ENCODE measurements around the gene NDUFA6.
"Not testable (repeated sequence)": the region's sequence is repeated elsewhere in the genome, so short reads cannot be mapped to it uniquely, and the experiment has no call there.

The NDUFA6 gene

DNA sequence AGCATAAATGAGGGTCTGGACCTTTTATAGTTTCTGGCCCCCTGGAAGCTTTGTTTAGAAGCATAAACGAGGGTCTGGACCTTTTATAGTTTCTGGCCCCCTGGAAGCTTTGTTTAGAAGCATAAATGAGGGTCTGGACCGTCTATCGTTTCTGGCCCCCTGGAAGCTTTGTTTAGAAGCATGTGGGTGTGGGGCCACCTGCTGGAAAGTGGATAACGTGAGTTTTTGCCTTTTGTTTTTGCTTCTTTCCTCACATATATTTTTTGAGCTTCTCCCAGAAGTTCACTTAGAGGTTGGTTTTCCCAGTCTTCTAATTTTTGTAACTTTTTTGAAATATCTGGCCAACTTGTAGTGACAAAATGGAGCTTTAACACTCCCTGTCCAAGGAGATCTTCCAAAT, 22.2 kb upstream of the NDUFA6 start:
- not testable (repeated sequence) for DNase-seq (ENCODE audit: low read depth)

DNA sequence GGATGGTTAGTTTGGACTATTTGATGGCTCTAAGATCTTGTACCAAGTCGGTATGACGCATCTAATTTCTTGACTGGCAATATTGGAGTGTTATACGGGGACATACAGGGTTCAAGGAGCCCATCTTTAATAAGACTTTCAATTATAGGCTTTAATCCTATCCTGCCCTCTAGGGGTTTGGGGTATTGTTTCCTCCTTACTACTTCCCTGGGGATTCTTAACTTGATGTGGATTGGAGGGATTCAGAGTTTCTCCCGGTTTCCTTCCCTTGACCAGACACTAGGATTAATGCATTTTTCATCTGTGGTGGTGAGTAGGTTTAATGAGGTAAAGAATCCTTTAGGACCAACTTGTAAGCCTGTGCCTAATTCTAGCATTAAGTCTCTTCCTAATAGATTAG, 21.2 kb upstream of the NDUFA6 start:
- DNase-seq (ENCODE audit: low read depth) = no peak

- DNase-seq (ENCODE audit: low read depth) = no peak
Measured at GRCh38 chr22:42108848-42109247, 18.3 kb upstream of the NDUFA6 start.

DNA sequence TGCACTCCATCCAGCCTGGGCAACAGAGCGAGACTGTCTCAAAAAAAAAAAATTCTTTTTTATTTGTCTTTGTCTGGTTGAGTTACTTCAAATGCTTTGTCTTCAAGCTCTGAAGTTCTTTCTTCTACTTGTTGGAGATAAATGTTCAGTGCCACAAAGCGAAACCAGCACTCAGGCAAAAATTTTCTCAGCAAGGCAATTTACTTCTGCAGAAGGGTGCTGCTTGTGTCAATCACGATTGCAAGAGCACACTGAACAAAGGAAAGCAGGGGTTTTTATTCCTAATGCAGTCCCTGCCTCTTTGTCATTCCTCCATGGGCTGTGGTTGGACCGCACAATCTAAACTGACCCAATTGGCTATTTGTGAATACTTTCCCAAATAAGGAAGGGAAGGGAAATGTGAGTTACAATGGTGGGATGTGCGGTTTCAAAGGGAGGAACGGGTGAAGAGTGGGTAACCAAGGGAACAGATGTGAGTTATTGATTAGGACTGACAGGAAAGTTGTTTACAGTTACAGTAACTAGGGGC, 13.8 kb upstream of the NDUFA6 start:
- DNase-seq (ENCODE audit: low read depth) = not testable (repeated sequence)

GRCh38 chr22:42101199-42101598, 10.6 kb upstream of the NDUFA6 start:
- DNase-seq (ENCODE audit: low read depth) = no peak

- no peak for DNase-seq (ENCODE audit: low read depth)
Measured at GRCh38 chr22:42091455-42091782, 847 bp upstream of the NDUFA6 start.

- DNase-seq (ENCODE audit: low read depth) = no peak
Measured at GRCh38 chr22:42086051-42086450, 4.5 kb downstream of the NDUFA6 start.

GRCh38 chr22:42084874-42085273, 5.7 kb downstream of the NDUFA6 start:
- DNase-seq (ENCODE audit: low read depth) = no peak

DNA sequence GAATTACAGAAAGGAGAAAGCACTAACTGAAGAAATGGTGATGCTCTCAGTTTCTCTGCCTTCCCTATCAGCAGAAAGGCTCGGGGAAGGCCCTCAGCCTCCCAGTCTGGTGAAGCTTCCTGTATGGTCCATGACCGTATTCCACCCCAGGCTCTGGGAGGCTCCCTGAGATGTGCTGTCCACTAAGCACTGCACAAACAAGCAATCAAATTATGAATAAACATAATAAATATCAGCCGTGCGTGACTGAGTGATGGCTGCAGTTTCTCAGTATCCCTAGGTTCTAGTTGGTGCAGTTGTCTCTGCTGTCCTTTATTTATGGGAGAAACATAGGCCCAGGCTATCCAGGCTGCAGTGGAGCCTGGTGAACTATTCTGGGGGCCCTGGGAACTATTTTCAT, 7.5 kb downstream of the NDUFA6 start:
- no peak for DNase-seq (ENCODE audit: low read depth)

GRCh38 chr22:42080287-42080686, 10.3 kb downstream of the NDUFA6 start:
- no peak for DNase-seq (ENCODE audit: low read depth)

DNA sequence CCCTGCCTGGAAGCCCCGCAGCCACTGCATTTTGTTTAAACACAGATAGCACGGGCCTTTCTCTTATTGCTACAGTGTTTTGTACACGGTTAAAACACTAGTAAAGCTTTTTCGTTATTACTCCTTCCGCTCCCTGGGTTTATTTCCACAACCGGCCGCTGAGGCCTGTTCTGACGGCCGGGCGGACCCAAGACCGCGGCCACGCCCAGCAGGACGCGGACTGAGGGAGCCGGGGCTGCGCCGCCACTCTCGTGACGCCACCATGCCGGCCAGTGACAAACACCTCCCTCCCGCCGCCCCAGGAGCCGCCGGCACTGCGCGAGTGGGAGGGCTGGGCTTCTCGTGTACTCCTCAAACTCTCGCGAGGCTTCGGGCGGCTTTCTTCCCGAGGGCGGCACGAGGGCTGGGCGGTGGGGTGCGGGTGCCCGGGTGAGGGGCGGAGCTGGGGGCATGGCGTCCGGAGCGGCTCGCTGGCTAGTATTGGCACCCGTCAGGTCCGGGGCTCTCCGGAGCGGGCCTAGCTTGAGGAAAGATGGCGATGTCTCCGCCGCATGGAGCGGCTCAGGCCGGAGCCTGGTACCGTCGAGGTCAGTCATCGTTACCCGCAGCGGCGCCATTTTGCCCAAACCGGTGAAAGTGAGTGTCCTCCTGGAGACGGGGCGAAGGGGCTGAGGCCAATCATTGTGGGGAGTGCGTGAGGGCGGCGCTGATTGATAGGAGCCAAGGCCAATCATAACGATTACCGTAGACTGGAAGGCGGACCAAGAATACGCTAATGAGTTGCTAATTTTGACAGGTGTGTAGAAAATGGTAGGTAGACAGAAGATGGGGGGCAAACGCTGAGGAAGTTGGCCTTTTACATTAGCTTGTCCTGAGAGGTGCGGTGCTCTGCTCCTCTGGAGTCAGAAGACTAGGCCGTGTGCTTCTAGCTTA, 11.0 kb downstream of the NDUFA6 start, which contains the start of gene SMDT1:
Gene SMDT1 (plus strand): TSS at position 382 of the 933 bp plus-strand sequence. CDS start 69 bp downstream, at position 451.
- peak; percentile 89 for DNase-seq (ENCODE audit: low read depth)

- no peak for DNase-seq (ENCODE audit: low read depth)
Measured at GRCh38 chr22:42078469-42079318, 11.9 kb downstream of the NDUFA6 start.

- no peak for DNase-seq (ENCODE audit: low read depth)
Measured at GRCh38 chr22:42077486-42078125, 13.0 kb downstream of the NDUFA6 start.

- no peak for DNase-seq (ENCODE audit: low read depth)
Measured at GRCh38 chr22:42076764-42077485, 13.6 kb downstream of the NDUFA6 start.

DNA sequence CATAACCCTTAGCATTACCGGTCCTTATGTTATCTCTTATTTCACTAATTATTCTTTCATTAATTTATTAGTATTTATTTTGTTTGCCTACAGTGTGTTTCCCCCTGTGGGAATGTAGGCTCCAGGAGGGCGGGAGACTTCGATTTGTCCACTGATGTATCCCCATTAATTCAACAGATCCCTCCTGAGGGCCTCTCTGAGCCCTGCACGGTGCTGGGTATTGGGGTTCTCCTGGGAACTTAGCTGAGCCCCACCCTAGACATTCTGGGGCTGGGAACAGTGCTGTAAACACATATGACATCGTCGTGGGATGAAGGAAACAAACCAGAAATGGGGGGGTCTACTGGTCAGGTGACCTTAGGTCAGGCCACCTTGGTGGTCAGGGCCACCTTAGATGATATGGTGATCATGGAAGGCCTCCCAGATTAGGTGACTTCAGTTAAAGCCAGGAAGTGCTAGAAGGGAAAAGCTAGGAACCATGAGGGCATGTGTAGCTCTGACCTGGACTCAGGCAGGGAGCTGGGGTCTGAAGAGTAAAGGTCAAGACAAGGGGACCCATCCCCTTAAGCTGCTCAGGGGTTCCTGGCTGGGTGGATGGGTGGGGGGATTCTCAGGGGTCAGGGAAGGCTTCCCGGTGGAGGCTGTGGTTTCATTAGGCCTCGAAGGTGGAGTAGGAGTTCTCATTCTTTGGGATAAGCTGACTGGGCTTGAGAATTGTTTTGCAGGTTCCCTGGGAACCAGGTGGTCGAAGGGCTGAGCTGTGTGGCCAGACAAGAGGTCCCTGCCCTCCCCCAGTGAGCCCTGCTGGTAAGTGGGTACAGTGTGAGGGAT, 15.5 kb downstream of the NDUFA6 start:
- no peak for DNase-seq (ENCODE audit: low read depth)

DNA sequence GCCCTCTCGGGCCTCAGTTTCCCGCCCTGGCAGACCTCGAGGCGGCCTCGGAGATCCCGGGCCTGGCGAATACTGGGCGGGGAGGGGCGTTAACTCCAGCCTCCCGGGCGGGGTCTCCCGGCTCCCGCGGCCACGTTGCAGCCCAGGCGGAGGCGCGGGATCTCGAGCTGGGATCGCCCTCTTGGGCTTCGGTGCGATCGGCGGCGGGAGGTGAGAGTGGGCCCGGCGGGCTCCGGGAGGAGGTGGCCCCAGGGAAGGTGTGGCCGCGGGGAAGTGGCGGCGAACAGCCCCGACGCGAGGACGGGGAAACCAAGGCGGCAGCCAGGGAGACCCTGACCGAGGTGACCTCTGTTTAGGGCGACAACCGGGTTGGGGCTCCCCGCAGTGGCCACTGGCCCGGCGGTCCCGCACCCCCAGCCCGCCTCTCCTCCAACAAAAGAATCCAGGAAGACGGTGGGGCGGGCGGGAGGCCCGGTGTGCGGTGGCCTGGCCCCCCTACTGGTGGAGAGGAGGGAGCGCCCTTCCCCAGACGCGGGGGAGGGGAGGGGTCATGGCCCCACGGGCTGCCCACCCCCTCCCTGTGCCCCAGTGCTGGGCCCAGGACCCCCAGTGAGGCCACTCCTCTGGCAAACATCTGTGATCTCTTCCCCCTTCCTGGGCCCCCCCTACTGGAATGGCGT, 16.3 kb downstream of the NDUFA6 start, which contains the start of gene PHETA2:
Gene PHETA2 (plus strand): TSS at position 117 of the 680 bp plus-strand sequence. CDS start 3,046 bp downstream, outside the sequence.
- no peak for DNase-seq (ENCODE audit: low read depth)

DNA sequence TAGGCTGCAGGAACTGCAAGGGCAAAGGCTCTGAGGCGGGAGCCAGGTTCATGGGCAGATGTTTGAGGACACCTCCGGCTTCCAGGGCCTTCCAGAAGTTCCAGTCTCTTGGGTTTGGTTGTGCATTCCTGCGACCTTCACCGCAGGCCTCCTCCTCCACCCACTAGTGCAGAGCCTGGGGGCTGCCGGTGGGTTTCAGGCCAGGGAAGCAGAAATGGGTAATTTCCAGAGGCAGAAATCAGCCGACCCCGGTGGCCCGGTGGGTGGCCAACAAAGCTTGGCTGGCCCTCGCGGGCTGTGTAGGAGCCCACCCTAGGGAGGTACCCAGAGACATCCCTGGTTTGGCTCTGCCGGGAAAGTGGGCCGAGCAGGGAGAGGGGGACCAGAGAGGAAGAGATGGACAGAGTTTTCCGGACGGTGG, 16.9 kb downstream of the NDUFA6 start:
- DNase-seq (ENCODE audit: low read depth) = no peak

DNA sequence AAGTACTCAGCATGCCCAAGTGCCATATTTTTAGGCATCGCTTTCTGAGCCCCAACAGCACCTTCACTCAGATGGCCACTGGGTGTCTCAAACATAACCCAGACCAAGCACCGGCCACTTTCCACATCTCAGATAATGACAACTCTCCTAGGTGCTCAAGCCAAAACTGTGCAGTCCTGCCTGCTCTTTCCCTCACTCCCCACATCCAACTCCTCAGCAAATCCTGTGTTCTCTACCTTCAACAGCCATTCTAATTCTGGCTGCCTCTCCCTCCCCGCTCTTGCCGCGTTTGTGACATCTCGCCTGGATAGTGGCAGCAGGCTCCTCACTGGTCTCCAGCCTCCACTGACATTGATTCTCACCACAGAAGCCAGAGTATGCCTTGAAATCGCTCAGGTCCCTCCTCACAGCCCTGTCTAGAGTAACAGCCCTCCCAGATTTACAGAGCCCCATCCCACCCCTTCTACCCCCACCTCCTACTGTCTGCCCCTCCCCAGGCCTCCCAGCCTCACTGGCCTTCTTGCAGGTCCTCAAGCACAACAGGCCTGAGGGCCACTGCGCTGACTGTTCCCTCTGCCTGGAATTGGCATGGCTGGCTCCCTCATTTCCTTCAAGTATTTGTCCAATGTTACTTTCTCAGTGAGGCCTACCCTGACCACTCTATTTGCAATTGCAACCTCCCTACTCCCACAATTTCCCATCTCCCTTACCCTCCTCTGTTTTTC, 17.8 kb downstream of the NDUFA6 start:
- DNase-seq (ENCODE audit: low read depth) = no peak

- not testable (repeated sequence) for DNase-seq (ENCODE audit: low read depth)
Measured at GRCh38 chr22:42071508-42071907, 19.1 kb downstream of the NDUFA6 start.

Data from HS-5 (cell line).